OCI-M2 (cell line): Measurements from ENCODE around the gene WNT8A.

Experiments
- DNase-seq: peaks from one replicate; lab custom pipeline; 2025; ENCODE audit not compliant: unreplicated experiment; lab: John Stamatoyannopoulos, UW

Gene WNT8A

DNA sequence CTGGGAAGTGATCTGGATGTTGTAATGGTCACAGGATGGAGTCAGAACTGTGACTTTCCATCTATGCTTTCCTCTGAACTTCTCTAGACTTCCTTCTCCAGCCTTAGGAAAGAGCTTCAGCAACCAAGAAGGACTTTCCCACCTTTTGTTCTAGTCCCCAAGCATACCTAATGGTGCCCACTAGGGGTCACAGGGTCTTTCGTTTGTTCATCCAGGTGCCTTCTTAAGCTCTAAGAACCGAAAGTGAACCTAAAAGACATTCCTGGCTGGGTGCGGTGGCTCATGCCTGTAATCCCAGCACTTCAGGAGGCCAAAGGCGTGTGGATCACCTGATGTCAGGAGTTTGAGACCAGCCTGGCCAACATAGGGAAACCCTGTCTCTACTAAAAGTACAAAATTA lies 1.8 kb upstream of the WNT8A start:
- DNase-seq = no peak

- DNase-seq = no peak
These were observed 7.9 kb downstream of the WNT8A start for GRCh38 chr5:138091685-138092084.

DNA sequence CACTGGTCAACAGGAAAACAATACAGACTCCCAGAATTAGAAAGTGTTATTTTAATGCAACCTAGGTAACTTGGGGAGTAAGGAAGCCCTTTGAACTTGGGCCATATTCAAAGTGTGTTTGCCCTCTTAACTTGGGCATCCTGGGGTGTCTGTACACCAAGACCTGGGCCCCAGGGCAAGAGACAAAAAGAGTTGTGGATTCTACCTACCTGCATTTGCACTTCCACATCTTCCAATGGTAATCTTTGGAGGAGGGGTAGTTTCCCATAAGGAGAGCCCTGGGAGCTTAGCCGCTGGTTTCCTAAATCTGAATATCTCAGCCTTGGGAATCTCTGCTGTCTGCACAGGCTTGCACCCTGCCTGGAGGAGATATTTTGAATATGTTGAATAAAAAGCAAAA lies 8.5 kb downstream of the WNT8A start:
- no peak for DNase-seq

- DNase-seq = no peak
These were observed 9.2 kb downstream of the WNT8A start for GRCh38 chr5:138093036-138093435.

- no peak for DNase-seq
These were observed 11.5 kb downstream of the WNT8A start for GRCh38 chr5:138095100-138095907.

DNA sequence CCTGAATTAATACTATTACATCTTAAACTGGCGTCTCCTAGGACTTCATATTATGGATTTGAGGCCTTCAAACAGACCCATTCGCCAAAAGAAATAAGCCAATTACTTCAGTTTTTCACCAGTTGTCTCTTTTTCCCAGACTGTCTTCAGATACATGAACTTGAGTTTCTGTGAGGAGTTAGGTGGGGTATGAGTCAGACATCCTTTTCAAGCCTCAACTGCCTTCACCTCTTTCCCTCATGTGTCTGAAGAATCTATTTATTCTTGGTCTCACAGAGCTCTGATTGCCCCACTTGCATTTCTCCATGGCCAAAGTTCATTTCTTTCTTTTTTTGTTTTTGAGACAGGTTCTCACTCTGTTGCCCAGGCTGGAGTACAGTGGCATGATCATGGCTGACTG lies 12.5 kb downstream of the WNT8A start:
- no peak for DNase-seq

GRCh38 chr5:138096997-138097828 lies 13.4 kb downstream of the WNT8A start:
- DNase-seq = no peak

- no peak for DNase-seq
These were observed 18.9 kb downstream of the WNT8A start for GRCh38 chr5:138102454-138103318.

DNA sequence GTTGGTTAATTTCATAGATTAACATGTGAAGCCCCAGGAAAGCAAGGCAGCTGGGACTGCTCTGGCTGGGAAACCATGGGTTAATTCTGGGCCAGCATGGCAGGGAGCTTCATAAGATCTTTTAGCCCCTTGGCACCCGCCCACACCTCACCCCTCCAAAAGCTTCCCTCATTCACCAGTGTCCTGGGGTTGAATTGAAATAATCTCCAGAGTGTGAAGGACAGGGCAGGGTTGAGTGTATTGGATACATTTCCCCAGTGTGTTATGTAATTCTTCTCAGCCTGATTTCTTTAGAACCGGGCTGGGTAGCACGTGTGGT lies 19.4 kb downstream of the WNT8A start:
- DNase-seq = no peak

DNA sequence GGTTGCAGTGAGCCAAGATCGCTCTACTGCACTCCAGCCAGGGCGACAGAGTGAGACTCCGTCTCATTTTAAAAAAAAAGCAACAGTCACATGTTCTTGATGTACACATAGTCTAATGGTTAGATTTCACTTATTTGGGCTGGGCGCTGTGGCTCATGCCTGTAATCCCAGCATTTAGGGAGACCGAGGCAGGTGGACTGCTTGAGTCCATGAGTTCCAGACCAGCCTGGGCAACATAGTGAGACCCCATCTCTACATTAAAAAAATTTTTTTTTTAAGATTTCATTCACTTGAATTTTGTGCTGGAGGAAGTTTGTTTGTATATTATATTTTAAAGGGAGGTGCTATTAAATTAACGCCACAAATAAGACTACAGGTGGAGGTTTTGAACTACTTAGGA lies 21.9 kb downstream of the WNT8A start:
- no peak for DNase-seq

DNA sequence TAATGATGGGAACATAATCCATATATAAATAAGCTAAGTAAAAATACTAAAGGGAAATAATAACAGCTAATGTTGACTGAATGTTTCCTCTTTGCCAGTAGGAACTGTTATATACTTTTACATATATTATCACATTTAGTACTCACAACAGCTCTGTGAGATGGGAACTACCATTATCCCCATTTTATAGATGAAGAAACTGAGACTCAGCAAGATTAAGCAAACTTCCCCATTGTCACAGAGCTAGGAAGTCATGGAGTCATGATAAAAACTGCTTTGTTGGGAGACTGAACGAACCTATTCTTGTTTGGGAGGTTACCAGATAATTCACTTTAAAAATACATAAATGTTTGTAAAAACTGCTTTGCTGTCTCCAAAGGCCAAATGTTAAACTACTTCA lies 23.4 kb downstream of the WNT8A start:
- DNase-seq = no peak

DNA sequence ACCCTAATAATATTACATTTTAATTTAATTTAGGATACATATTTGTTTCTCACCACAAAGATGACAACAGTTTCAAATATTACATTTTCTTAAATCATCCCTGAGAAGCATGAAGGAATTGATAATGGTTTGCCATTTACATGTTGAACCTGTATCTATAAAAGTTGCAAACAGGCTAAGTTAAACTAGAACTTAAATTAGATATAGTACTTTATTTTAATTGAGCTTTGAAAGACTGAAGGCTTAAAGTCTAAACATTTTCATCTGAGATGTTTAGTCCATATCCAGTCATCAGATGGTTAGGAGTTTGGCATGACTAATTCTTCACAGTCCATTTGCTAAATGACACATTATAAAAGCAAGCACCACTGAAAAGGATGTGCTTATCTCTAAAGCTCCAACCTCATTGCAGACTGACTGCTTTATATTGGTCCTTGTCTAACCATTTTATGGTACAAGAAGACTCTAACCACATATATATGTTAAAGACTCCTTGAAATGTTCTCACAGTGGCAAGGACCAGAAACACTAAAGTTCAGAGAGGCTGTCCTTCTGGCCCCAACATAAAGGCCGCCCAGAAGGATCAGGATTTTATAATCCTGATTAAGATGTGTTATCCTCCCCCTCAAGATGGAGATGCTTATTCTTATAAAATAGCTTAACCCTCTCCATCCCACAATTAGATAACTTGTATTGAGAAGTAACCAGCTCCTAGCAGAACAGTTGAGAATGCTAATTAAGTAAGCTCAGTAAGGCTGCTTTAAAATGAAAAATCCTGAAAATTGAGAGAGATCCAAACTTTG lies 25.8 kb downstream of the WNT8A start:
- DNase-seq = no peak

GRCh38 chr5:138110266-138110963 lies 26.6 kb downstream of the WNT8A start:
- no peak for DNase-seq

- DNase-seq = no peak
These were observed 27.3 kb downstream of the WNT8A start for GRCh38 chr5:138111181-138111580.

GRCh38 chr5:138111937-138112336 lies 28.1 kb downstream of the WNT8A start:
- no peak for DNase-seq

DNA sequence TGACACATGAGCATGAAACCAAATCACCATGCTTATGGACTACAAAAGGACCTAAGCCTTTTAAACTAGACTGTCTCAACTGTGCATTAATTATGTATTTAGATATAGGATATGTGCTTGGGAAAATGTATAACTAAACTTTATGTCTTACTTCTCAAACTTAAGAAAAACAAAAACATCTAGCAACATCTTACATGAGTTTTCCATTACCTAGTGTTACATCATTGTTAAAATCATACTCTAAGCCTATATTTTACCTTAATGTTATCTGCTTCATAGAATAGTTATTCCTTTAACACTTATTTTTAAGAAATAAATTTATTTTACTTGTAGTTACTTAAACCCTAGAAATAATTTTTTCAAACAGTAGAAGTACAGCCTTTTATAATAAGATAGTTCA lies 31.4 kb downstream of the WNT8A start:
- no peak for DNase-seq

GRCh38 chr5:138128334-138128733 lies 44.5 kb downstream of the WNT8A start:
- no peak for DNase-seq

GRCh38 chr5:138129347-138129746 lies 45.5 kb downstream of the WNT8A start:
- DNase-seq = no peak

- no peak for DNase-seq
These were observed 48.7 kb downstream of the WNT8A start for GRCh38 chr5:138132543-138132942.
